Activated CD8-positive, alpha-beta memory T cell treated with anti-CD3 and anti-CD28 coated beads, Interleukin-2, amount 10 ng/mL, durations not matched to agents 7 days and 5 days (primary cell): ENCODE results near the gene L3MBTL2. TPM values are rescaled to one million over a fixed set of nuclear protein-coding genes. Genes with fewer than 3 reads are reported as not detected.
A peak's percentile ranks its signal among the peaks of the same experiment; 100 is the strongest.

Source experiments
- ATAC-seq: fragments of 150-1000 bp; cut with Tn5 transposase; one replicate; pipeline ENCODE4 v1.10.0; 2021; ENCODE audit warnings: moderate library complexity
- CTCF ChIA-PET: fragments of 350-600 bp; sonication (Branson Sonifier 250); formaldehyde crosslinking; loops from one replicate; lab custom pipeline; 2021; ENCODE audit warnings: antibody characterized with exemption; lab: Charles Lee
- DNase-seq: peaks from one replicate; pipeline ENCODE4 v3.0.0-alpha.2; 2020
- H3K27ac Mint-ChIP-seq: one replicate; pipeline ENCODE4 v1.8.0; 2021; ENCODE audit warnings: mild to moderate bottlenecking, mixed read lengths
- H3K27me3 Mint-ChIP-seq: one replicate; pipeline ENCODE4 v1.8.0; 2021; ENCODE audit warnings: mixed read lengths
- H3K36me3 Mint-ChIP-seq: one replicate; pipeline ENCODE4 v1.8.0; 2021; ENCODE audit warnings: mild to moderate bottlenecking, mixed read lengths
- H3K4me1 Mint-ChIP-seq: one replicate; pipeline ENCODE4 v1.8.0; 2021; ENCODE audit warnings: mixed read lengths
- H3K4me3 Mint-ChIP-seq: one replicate; pipeline ENCODE4 v1.8.0; 2021; ENCODE audit warnings: mild to moderate bottlenecking, moderate library complexity, mixed read lengths
- H3K9me3 Mint-ChIP-seq: one replicate; pipeline ENCODE4 v1.8.0; 2022; ENCODE audit warnings: low read depth, mixed read lengths
- total RNA-seq, 2 experiments: library from RNA; stranded (reverse); gene quantifications; one replicate each; pipeline ENCODE4 v1.2.3, GENCODE V29; 2021

L3MBTL2 gene
- total RNA-seq, 2 experiments from 2014 or later: 36.6 to 43.4 TPM

DNA sequence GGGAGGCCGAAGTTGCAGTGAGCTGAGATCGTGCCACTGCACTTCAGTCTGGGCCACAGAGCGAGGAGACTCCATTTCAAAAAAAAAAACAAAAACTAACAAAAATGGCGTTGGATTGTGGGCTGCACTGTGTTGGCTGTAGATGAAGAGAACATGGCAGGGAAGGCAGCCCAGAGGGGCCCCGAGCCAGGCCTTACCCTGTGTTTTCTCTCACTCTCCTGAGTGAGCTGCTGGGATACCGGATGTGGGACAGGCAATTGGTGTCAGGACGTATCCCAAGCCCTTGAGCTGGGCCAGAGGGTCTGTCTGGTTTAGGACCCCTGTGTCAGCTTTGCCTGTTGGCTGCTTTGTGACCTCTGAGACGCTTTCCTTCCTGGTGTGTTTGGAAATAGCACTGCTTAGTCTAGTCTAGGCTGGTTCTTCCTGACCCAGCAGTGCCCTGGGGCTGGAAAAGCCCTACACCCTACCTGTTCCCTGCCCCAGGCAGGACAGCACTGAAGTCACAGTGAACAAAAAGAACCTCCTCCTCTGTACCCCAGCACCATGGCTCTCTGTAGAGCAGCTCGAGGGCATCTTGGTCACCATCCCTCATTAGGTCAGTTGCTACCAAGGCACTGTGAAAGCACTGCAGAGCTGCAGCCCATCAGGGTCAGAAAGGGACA is 17.9 kb downstream of the L3MBTL2 start:
- CTCF ChIA-PET: interaction anchor here (0.7 to 1.6 kb wide), 3 partner anchors 15 to 1869 kb away, joined by 3 to 6 read pairs (median 6); no protein-coding TSS in a partner anchor
- ATAC-seq (no peak), DNase-seq (no peak)
- Mint-ChIP-seq H3K27ac (no peak overlapping the region), H3K4me1 (peaks cover 3% of the 10 kb centered on the region), H3K36me3 (peaks cover 15% of the 10 kb centered on the region), H3K4me3 (no peak overlapping the region), H3K9me3 (no peaks in the 10 kb centered on the region), H3K27me3 (no peaks in the 10 kb centered on the region)

DNA sequence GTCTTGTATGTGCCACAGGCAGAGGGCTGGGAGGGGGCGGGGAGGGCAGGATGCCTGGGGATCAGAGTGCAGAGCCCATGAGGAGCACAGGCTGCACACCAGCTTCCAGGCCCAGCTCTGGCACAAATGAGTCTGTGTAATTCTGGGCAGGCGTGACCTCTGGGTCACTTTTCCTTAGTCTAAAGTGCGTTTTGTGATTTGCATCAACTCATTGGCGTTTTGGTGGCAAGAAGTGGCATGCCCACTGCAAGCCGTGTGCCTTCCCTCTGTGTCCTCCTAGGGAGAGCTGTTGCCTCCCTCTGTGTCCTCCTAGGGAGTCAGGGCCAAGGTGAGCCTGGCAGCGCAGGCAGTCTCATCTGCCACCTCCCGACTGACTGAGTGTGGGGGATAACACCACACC is 18.4 kb downstream of the L3MBTL2 start:
- DNase-seq (no peak), ATAC-seq (no peak)
- no peak overlapping the region for H3K4me3 Mint-ChIP-seq
- H3K27me3 Mint-ChIP-seq: no peaks in the 10 kb centered on the region
- H3K4me1 Mint-ChIP-seq: peaks cover 2% of the 10 kb centered on the region
- no peak overlapping the region for H3K27ac Mint-ChIP-seq
- CTCF ChIA-PET: interaction anchor here (1.4 to 1.6 kb wide), 2 partner anchors 14 to 301 kb away, joined by 6 read pairs; no protein-coding TSS in a partner anchor
- H3K36me3 Mint-ChIP-seq: peaks cover 17% of the 10 kb centered on the region
- H3K9me3 Mint-ChIP-seq: no peaks in the 10 kb centered on the region

DNA sequence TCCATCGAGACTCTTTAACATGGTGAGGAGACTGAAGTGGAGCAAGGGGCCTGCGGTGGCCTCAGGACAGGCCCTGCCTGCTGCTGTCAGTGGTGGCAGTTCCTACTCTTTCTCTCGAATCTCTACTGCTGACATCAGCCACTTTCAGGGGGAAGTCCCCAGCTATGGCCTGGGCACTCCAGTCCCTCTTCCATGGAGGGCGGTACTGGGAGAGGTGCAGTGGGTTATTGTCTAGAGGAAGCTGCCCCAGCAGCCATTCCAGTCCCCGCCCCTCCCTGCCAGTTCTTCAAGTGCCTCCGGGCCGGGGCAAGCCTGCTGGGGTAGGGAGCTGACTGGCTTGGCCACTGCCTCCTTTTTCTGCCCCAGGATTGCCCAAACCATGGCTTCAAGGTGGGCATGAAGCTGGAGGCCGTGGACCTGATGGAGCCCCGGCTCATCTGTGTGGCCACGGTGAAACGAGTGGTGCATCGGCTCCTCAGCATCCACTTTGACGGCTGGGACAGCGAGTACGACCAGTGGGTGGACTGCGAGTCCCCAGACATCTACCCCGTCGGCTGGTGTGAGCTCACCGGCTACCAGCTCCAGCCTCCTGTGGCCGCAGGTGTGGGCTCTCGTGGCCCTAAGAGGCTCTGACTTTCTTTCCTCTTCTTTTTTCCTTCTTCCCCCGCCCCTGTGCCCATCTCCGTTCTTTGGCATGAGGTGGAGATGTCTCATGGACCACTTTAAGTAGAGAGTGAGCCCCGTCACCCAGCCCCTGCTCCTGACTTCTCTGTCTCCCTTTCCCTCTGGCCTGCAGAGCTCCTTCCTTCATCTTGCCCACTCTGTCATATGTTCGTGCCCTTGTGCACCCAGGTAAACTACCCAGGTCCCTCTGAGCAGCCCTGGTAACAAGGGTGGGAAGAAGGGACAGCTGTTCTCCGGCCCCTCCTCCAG is 21.9 kb downstream of the L3MBTL2 start:
- CTCF ChIA-PET: interaction anchor here (1.8 kb wide), 1 partner anchor 10 kb away, joined by 14 read pairs; no protein-coding TSS in a partner anchor
- Mint-ChIP-seq H3K27me3 (no peaks in the 10 kb centered on the region), H3K4me1 (no peaks in the 10 kb centered on the region), H3K9me3 (no peaks in the 10 kb centered on the region), H3K27ac (no peak overlapping the region), H3K4me3 (no peak overlapping the region), H3K36me3 (peaks cover 8% of the 10 kb centered on the region)
- DNase-seq: no peak
- ATAC-seq: no peak

DNA sequence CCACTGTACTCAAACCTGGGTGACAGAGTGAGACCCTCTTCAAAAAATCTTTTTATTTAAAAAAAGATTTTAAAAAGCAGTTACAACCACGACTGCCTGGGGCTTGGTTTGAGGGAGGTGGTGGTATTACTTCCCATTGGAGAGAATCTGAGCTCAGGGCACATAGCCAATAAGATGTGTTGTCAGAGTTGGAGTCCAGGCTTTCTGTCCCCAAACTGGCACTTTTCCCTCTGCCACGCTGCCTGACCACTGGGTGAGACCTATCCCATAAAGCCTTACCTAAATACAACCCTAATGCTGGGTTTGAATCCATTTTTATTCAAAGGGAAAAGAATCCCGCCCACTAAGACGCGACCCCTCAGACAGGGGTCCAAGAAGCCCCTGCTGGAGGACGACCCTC is 24.1 kb downstream of the L3MBTL2 start:
- H3K27ac Mint-ChIP-seq: no peak overlapping the region

DNA sequence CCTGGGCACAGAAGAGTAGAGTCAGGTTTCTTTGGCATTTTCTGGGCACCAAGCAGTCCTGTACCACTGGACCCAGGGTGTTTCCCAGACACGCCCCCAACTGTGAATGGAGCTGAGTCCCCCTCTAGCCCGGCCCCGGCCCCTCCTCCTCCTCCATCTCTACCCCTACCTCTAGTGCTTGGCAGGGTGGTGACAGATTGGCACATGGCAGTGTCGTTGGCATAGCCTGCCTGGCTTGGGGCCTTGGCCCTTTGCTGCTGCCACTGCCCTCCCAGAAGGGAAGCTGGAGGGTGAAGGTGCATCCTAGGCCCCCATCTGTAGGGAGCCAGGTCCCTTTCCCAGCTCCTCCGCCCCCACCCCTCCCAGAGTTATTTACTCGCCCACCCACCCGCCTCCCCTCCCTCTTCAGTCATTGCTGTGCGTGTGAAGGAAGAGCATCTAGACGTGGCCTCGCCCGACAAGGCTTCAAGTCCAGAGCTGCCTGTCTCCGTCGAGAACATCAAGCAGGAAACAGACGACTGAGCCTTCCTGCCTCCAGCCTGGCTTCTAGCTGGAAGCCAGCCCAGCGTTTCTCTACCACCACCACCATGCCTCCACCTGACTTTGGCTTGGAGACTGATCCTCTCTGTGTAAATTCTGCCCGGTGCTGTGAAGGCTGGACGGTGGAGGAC is 24.8 kb downstream of the L3MBTL2 start:
- no peak for ATAC-seq
- CTCF ChIA-PET: interaction anchor here (1.2 kb wide), 1 partner anchor 8 kb away, joined by 4 read pairs; no protein-coding TSS in a partner anchor
- H3K9me3 Mint-ChIP-seq: no peaks in the 10 kb centered on the region

More for the DNA sequence above, 24.1 kb downstream of the L3MBTL2 start:
- H3K9me3 Mint-ChIP-seq: no peaks in the 10 kb centered on the region
- no peak for ATAC-seq
- no peak for DNase-seq
- H3K4me1 Mint-ChIP-seq: no peaks in the 10 kb centered on the region
- H3K27me3 Mint-ChIP-seq: no peaks in the 10 kb centered on the region
- no peak overlapping the region for H3K4me3 Mint-ChIP-seq
- peaks cover 8% of the 10 kb centered on the region for H3K36me3 Mint-ChIP-seq
- CTCF ChIA-PET: interaction anchor here (1.2 kb wide), 1 partner anchor 8 kb away, joined by 4 read pairs; no protein-coding TSS in a partner anchor

DNA sequence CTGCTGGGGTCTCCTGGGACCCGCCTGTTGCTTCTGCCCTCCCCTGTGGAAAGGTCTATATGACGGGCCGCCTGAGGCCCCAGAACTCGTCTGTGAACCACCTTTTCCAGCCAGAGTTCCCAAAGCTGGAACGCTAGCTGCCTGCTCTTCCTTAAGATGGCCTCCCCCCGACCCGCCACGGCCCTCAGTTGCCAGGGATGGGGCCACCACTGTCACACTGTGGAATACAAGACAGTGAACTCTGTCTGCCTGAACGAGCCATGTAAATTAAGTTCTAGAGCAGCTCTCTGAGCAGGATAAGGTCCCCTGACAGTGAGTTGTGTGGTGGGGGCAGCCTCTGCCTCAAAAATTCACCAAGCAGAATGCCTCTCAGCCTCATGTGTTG is 25.3 kb downstream of the L3MBTL2 start:
- CTCF ChIA-PET: no interaction called here
- H3K4me1 Mint-ChIP-seq: no peaks in the 10 kb centered on the region
- peaks cover 6% of the 10 kb centered on the region for H3K36me3 Mint-ChIP-seq
- no peaks in the 10 kb centered on the region for H3K27me3 Mint-ChIP-seq
- no peak overlapping the region for H3K27ac Mint-ChIP-seq
- no peak overlapping the region for H3K4me3 Mint-ChIP-seq
- DNase-seq: no peak
- H3K9me3 Mint-ChIP-seq: no peaks in the 10 kb centered on the region
- no peak for ATAC-seq

More for the DNA sequence above, 24.8 kb downstream of the L3MBTL2 start:
- H3K4me1 Mint-ChIP-seq: no peaks in the 10 kb centered on the region
- no peak for DNase-seq
- no peaks in the 10 kb centered on the region for H3K27me3 Mint-ChIP-seq
- no peak overlapping the region for H3K4me3 Mint-ChIP-seq
- H3K36me3 Mint-ChIP-seq: peaks cover 8% of the 10 kb centered on the region
- no peak overlapping the region for H3K27ac Mint-ChIP-seq

DNA sequence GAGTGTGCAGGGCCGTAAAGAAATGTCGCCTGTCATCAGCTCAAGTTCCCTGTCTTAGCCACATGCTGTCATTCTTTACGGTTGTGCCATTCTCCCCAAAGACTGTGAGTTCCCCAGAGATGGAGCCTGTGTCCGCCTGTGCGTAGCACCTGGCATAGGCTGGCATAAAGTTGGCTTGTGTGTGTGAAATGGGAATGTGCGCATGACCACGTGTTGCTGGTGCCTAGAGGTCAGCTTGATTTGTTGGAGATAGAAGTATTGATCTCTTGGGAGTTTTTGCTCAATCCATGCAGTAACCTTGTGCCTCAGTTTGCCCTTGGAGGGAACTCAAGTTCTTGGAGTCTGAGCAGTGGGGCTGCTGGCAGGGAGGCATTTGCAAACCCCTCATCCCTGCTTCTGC is 26.3 kb downstream of the L3MBTL2 start:
- CTCF ChIA-PET: no interaction called here
- Mint-ChIP-seq H3K4me1 (no peaks in the 10 kb centered on the region), H3K4me3 (no peak overlapping the region), H3K27me3 (no peaks in the 10 kb centered on the region), H3K36me3 (peaks cover 4% of the 10 kb centered on the region), H3K9me3 (no peaks in the 10 kb centered on the region), H3K27ac (no peak overlapping the region)
- no peak for DNase-seq
- ATAC-seq: no peak

DNA sequence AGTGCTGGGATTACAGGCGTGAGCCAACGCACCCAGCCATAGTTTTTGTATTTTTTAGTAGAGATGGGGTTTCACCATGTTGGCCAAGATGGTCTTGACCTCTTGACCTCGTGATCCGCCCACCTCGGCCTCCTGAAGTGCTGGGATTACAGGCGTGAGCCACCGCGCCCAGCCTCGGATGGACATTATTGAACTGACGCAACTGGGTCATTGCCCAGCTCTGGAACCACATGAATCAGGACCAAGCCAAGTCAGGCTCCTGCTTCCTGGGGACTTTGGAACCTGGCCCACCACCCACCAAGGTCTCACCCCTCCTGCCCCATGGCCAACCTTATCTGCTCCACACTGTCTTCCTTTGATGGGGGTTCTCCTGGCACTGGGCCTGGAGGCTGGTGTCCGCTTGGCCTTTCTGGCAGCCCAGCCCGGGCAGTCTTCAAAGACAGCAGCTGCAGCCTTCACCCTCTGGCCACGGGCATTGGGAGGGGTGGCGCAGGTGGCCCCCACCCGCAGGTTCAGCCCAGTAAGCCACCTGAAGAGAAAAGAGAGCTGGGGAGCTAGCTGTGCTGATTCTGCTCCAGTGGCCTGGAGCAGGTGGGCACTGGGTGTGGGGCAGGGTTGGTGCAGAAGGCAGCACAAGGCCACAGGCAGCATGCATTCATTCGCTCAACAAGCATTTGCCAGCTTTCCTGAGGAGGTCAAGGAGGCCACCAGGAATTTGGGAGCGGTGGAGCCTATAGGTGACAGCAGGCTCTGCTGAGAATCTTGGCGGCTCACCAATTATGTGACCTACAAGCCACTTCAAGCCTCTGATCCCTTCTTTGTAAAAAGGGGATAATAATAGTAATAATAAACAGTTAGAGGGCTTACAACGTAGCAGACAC is 29.9 kb downstream of the L3MBTL2 start:
- Mint-ChIP-seq H3K27ac (no peak overlapping the region), H3K27me3 (peaks cover 3% of the 10 kb centered on the region), H3K4me3 (no peak overlapping the region), H3K9me3 (no peaks in the 10 kb centered on the region), H3K36me3 (no peaks in the 10 kb centered on the region), H3K4me1 (peaks cover 8% of the 10 kb centered on the region)
- DNase-seq (no peak), ATAC-seq (no peak)
- CTCF ChIA-PET: interaction anchor here (7.1 kb wide), 1 partner anchor 313 kb away, joined by 137 read pairs; no protein-coding TSS in a partner anchor

DNA sequence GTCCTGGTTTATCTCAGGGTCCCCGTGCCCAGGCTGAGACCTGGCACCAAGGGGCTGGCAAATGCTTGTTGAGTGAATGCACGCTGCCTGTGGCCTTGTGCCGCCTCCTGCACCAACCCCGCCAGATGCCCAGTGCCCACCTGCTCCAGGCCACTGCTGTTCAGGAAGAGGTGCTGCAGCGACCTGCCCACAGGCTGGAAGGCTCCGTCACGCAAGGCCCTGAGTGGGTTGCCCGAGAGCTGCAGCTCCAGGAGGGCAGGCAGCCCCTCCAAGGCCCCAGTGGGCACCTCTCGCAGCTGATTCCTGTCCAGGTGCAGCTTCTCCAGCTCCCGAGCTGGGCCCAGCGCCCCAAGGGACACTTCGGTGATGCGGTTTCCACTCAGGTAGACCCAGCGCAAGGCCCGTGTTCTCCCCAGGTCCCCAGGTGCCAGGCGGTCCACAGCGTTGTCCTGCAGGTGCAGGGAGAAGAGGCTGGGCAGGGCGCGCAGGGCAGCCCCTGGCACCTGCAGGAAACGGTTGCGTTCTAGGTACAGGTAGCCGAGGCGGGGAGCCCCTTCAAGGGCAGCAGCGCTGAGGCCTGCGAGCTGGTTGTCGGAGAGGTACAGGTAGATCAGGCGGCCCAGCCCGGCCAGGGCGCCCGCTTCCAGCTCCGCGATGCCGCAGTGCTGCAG is 32.1 kb downstream of the L3MBTL2 start:
- Mint-ChIP-seq H3K36me3 (no peaks in the 10 kb centered on the region), H3K9me3 (no peaks in the 10 kb centered on the region), H3K27me3 (peaks cover 3% of the 10 kb centered on the region), H3K4me1 (peaks cover 8% of the 10 kb centered on the region), H3K27ac (no peak overlapping the region), H3K4me3 (peak overlapping the region; percentile 59)
- CTCF ChIA-PET: interaction anchor here (0.6 to 7.1 kb wide), 66 partner anchors 8 to 800 kb away, joined by 3 to 137 read pairs (median 4); partner anchors contain the start of genes RANGAP1, RBX1, ST13 and XPNPEP3
- no peak for DNase-seq
- no peak for ATAC-seq

DNA sequence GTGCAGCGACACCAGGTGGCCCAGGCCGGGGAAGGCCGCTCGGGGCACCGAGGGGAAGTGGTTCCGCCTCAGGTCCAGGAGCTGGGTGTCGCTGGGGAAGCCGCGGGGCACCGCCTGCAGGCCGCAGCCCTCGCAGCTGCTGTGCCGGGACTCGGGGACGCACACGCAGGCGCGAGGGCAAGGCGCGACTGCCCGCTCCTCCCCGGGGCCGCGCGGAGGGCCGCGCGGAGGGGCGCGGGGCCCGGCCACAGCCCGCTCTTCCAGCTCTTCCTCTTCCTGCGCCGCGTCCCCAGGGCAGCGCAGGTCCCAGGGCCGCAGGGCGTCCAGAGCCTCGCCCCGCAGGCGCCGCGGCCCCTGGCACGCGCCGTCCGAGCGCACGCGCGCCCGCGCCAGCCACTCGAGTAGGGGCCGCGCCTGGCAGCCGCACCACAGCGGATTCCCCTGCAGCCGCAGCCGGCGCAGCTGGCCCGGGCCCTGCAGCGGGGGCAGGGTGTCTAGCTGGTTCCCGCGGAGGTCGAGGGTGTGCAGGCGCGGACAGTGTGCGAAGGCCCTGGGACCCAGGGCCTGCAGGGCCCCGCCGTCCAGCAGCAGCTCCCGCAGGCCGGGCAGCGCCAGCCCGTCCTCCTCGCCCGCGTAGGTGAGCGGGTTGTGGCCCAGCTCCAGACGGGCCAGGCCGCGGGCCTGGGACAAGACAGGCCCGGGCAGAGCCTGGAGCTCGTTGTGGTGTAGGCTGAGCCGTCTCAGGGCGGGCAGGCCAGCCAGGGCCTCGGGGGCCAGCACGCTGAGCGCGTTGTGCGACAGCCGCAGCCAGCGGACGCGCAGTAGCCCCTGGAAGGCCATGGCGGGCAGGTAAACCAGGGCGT is 32.8 kb downstream of the L3MBTL2 start:
- peaks cover 8% of the 10 kb centered on the region for H3K4me1 Mint-ChIP-seq
- no peaks in the 10 kb centered on the region for H3K36me3 Mint-ChIP-seq
- CTCF ChIA-PET: interaction anchor here (0.6 to 7.1 kb wide), 68 partner anchors 8 to 801 kb away, joined by 3 to 137 read pairs (median 4); partner anchors contain the start of genes RANGAP1, RBX1, ST13 and XPNPEP3
- ATAC-seq (peak; percentile 97), DNase-seq (peak; percentile 89)
- H3K27ac Mint-ChIP-seq: no peak overlapping the region
- peaks cover 3% of the 10 kb centered on the region for H3K27me3 Mint-ChIP-seq
- peak overlapping the region; percentile 59 for H3K4me3 Mint-ChIP-seq
- no peaks in the 10 kb centered on the region for H3K9me3 Mint-ChIP-seq
